GM18511 (cell line): ENCODE measurements around the gene FOXQ1.

Experiments used
- ATAC-seq: cut with Tn5 transposase; IDR thresholded peaks from one replicate; pipeline ENCODE4 v1.9.1; 2021; ENCODE audit warnings: mild to moderate bottlenecking, moderate library complexity; ENCODE audit not compliant: unreplicated experiment

Gene FOXQ1

GRCh38 chr6:1311400-1312202, at the start of gene FOXQ1:
FOXQ1 (plus strand) TSS chr6:1312098; CDS start chr6:1312705, 607 bp downstream.
- no peak for ATAC-seq

DNA sequence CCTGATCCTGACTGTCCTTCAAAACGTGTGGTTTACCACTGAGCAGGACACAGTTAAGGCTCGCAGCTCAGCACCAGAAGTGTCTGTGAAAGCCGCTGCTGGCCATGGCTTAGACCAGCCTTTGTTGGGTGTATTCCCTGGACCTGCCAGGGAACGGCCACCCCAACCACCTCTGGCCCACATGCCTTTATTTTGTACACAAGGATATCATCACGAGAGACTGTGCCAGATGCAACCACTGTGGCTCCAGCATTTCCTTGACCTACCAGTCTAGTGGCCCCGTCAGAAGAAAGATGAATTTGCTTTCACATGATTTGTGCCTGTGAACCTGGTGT, 49.2 kb upstream of the FOXQ1 start:
- no peak for ATAC-seq

DNA sequence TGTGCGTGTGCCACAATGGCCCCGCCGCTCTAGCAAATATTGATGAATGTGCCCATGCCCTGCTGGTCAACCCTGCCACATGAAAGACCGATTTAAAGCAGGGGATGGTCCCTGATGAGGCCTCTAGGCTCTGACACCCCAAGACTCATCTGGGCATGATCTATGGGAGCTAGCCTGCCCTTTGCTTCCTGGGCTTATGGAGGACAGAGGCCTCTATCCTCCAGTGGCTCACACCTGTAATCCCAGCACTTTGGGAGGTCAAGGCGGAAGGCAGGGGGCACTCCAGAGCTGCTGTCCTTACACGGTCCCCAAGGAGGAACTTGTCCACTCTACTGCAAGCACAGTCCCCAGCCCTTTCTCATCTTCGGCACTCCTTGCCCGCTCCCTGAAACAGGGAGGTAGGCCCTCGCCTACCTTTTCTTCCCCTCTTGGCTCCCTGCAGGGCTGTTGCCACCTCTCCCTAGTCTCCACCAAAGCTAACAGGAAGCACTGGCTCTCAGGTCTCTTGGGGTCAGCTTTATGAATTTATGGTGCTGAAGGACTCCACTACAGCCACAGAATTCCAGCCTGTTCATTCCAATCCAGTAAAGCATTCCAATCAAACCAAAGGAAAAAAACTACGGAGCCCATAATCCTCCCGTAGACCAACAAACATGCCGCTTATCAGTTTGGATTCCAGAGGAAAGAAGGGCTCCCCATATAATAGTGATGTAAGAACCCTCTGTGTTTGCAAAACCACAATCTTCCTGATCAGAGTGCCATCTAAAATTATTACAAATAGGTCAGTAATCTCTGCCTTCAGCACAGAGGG, 48.7 kb upstream of the FOXQ1 start:
- no peak for ATAC-seq

DNA sequence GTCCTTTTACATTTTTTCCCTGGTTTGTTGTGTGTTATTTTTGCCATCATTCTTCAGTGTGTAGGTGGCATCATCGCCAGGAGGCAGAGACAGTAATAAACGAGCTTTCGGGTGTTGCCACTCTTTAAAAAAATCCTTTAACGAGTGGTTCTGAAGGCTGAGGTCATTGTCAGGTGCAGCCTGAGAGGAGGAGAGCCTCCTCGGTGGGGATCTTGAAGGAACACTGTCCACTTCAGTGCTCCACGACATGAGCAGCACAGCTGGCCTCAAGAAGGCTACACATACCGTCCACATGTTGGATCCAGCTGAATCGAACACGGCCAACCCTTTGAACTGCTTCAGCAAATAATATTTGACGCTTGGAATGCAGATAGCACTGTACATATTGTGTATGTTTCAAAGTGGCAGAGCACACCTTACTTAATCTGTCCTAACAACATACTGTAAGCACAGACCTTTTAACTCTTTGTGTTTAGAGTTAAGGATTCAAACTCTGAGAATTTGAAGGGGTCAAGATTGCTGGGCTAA, 48.0 kb upstream of the FOXQ1 start:
- ATAC-seq: no peak

DNA sequence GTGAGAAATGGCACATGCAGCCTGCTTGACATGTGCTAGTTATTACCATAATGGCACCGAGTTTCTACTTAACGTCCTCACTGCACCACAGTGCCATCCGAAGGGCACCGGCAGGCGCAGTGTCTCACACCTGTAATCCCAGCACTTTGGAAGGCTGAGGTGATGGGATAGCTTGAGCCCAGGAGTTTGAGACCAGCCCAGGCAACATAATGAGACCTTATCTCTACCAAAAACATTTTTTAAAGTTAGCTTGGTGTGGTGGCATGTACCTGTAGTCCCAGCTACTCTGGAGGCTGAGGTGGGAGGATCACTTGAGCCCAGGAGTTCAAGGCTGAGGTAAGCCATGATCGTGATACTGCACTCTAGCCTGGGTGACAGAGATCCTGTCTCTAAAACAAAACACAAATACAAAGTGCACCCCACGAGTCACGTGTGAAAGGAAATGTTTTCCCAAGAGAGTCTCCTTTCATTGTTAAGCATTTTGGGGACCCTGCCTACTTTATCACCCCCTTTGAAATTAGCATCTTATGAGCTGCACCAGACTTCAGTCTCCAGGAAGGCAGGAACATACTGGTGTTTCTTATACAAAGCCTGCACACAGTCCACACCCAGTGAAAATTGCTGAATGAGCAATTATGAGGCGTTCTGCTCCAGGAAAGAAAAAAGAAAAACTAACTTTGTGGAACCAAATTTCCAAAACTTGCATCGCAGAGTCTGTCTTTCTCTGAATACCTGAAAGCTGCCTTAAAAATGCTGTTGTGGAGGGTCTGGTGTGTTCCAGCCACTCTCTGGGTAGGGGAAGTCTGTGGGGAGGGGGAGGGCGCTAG, 47.1 kb upstream of the FOXQ1 start:
- no peak for ATAC-seq

DNA sequence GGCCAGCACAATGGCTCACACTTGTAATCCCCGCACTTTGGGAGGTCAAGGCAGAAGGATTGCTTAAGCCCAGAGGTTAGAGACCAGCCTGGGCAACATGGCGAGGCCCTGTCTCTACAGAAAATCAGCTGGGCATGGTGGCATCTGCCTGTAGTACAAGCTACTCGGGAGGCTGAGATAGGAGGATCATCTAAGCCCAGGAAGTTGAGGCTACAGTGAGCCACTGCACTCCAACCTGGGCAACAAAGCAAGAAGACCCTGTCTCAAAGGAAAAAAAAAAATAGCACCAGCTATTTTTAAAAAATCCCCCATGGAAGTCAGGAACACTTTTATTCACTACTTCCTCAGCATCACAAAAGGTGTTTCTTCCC, 45.2 kb upstream of the FOXQ1 start:
- ATAC-seq: no peak

- ATAC-seq: no peak
These were observed 44.7 kb upstream of the FOXQ1 start for GRCh38 chr6:1267057-1267732.

GRCh38 chr6:1267790-1268762, 43.8 kb upstream of the FOXQ1 start:
- ATAC-seq: no peak

- no peak for ATAC-seq
These were observed 40.7 kb upstream of the FOXQ1 start for GRCh38 chr6:1271071-1271763.

DNA sequence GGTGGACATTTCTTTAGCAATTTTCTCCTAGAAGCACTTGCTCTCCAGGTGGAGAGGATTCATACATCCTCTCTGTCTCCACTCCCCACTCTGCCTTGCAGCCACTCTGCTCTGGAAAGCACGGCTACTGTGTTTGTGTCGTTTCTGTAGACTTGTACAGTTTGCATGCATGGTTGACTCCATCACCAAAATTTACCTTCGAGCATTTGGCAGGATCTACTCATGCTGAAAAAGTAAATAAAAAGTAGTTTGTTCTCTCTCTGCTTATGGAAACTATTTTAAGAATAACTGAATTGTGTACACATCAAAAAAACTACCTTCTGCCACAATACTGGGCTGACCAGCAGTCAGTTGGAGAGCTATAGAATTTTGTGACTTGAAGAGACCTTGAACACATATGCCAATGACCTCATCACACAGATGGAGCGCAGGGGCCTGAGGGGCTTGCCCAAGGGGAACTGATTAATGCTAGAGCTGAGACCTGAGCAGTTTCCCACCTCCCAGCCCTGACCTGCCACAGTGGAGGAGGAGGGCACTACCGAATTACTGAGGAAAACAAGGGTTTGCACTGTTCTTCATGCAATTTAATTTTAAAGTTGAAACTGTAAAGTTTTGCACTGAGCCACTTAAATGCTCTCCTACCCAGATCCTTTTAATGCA, 33.7 kb upstream of the FOXQ1 start:
- ATAC-seq: no peak

DNA sequence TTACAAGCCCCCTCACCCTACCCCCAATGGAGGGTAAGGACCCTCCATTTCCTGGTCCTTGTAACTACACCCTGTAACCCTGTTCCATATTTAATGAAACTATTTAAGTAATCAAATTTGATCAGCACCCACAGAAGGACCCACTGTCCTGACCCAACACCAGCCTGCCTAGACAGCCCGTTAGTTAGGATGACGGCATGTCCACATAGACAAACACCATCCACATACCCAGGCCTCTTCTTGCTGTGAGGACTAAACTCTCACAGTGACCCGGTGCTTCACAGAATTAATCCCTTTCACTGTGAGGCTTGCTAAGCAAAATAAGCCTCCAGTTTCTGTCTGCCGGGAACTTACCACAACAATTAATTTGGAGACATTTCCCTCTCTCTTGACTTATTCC, 32.8 kb upstream of the FOXQ1 start:
- ATAC-seq: no peak

- no peak for ATAC-seq
These were observed 31.1 kb upstream of the FOXQ1 start for GRCh38 chr6:1280666-1281300.

DNA sequence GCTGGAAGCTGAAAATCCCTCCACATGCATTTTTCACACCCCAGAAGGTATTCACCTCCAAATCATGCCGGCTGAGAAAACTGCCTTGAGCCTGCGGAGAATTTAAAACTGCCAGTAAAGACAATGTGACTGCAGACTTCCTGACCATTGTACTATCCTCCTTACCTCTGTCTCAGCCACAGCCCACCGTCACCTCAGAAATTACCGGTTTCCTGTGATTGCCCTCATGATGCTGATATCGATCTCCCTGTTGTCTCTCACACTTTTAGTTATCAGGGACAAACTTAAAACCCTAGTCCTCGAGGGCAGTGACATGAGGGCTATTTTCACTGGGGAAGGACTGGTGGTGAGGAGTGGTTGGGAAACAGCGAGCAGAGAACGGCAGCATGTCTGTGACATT, 30.2 kb upstream of the FOXQ1 start:
- no peak for ATAC-seq

- ATAC-seq: no peak
These were observed 28.4 kb upstream of the FOXQ1 start for GRCh38 chr6:1283501-1283900.

DNA sequence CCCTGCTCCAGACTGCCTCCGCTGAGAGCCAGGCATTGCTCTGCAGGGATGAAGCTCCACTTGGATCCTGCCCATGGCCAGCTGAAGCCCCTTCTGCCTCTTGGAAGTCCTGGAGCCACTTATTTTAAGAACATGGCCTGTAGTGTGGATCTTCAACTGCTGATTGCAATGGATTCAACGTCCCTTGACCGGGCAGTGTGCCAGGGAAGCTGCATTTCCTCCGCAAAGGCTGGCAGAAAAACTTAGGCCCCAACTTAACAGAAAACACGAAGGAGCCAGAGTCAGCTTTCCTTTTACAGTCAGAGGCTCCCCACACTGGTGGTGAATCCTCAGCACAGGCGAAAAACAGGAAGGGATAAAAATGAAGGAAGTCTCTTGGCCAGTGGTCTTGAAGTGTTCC, 26.3 kb upstream of the FOXQ1 start:
- ATAC-seq: no peak

- no peak for ATAC-seq
These were observed 25.9 kb upstream of the FOXQ1 start for GRCh38 chr6:1285956-1286355.

DNA sequence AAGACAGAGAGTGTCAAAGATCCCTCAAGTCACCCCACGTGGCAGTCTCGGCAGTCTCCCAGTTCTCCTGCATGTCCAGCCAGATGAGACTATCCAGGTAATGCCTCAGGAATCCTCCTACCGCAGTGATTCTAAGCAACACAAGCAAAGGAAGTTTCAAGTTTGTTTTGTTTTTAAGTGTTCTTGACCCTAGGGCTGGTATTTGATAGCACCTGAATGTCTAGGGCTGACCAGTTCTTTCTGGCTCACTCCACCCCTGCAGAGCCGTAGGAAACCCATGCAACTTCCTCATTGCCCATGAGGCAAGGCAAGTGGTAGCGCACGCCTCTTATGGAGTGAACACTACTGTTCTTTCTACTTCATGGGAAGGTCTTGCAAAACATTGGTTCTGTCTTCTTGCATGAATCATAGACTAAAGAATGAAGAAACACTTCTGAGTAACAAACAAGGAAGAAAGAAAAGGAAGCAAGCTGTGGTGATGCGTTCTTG, 24.8 kb upstream of the FOXQ1 start:
- no peak for ATAC-seq

DNA sequence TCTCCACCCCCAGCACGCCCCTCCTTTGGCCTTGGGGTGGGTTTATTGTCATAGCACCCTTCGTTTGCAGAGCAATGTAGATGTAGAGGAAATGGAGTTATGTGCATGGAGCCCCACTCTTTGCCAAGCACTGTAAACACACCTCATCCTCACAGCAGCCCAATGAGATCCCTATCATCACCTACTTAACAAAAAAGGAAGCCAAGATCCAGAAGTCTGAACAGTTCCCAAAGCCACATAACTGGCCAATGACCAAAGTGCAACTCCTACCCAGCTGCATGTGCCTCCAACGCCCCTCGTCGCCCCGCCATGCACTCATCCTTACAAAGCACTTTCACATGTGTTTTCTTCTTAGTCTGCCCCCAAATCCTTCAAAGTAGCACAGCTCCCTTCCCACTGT, 21.8 kb upstream of the FOXQ1 start:
- ATAC-seq: no peak
